ENCODE data around the gene PCDHAC2. TPM values are rescaled to one million over a fixed set of nuclear protein-coding genes. Genes with fewer than 3 reads are reported as not detected.
A peak's percentile ranks its signal among the peaks of the same experiment; 100 is the strongest.

Gene PCDHAC2
- total RNA-seq, 1 experiment from 2014 or later, result 12.6 TPM

GRCh38 chr5:140926443-140927227, 39.6 kb upstream of the PCDHAC2 start:
- peak; percentile 76 for DNase-seq
- no TSS peak for BruUV-seq (replicated peaks)

GRCh38 chr5:140927228-140927573, 39.1 kb upstream of the PCDHAC2 start:
- H3K4me1 Mint-ChIP-seq (ENCODE audit: low read depth, unreplicated experiment), result no peaks in the 10 kb centered on the region
- TF ChIP-seq CTCF (IDR thresholded peaks at IDR 0.05; ENCODE audit: unreplicated experiment), result no peak
- CTCF ChIA-PET, result interaction anchor here (1.2 to 2.7 kb wide), 2 partner anchors 77 to 113 kb away, joined by 5 to 33 read pairs; no protein-coding TSS in a partner anchor
- intact Hi-C loops (cut with micrococcal nuclease; ENCODE audit: unreplicated experiment), result loop anchor here (2.0 kb wide), 1 partner anchor 44 kb away; the partner anchor contains the start of gene PCDHA13
- no peak overlapping the region for H3K27ac Mint-ChIP-seq (ENCODE audit: unreplicated experiment)
- peak; percentile 15 for DNase-seq
- H3K4me3 Mint-ChIP-seq (ENCODE audit: low read depth, unreplicated experiment), result peak overlapping the region; percentile 76
- peaks cover 16% of the 10 kb centered on the region for H3K36me3 Mint-ChIP-seq (ENCODE audit: insufficient read depth, unreplicated experiment)
- BruUV-seq (replicated peaks), result no TSS peak
- no peaks in the 10 kb centered on the region for H3K27me3 Mint-ChIP-seq (ENCODE audit: unreplicated experiment)
- no peaks in the 10 kb centered on the region for H3K9me3 Mint-ChIP-seq (ENCODE audit: low read depth, unreplicated experiment)

More at GRCh38 chr5:140926443-140927227, 39.6 kb upstream of the PCDHAC2 start:
- Mint-ChIP-seq H3K4me3 (ENCODE audit: low read depth, unreplicated experiment) (peak overlapping the region; percentile 76), H3K27me3 (ENCODE audit: unreplicated experiment) (no peaks in the 10 kb centered on the region), H3K9me3 (ENCODE audit: low read depth, unreplicated experiment) (no peaks in the 10 kb centered on the region), H3K36me3 (ENCODE audit: insufficient read depth, unreplicated experiment) (peaks cover 16% of the 10 kb centered on the region), H3K27ac (ENCODE audit: unreplicated experiment) (no peak overlapping the region), H3K4me1 (ENCODE audit: low read depth, unreplicated experiment) (no peaks in the 10 kb centered on the region)
- intact Hi-C loops (cut with micrococcal nuclease; ENCODE audit: unreplicated experiment), result loop anchor here (1.0 to 2.0 kb wide), 2 partner anchors 44 to 114 kb away; partner anchors contain the start of gene PCDHA13
- peak; percentile 31 for TF ChIP-seq CTCF (IDR thresholded peaks at IDR 0.05; ENCODE audit: unreplicated experiment)
- CTCF ChIA-PET, result interaction anchor here (1.2 to 2.7 kb wide), 2 partner anchors 77 to 114 kb away, joined by 5 to 33 read pairs; no protein-coding TSS in a partner anchor

- no peak for TF ChIP-seq CTCF (IDR thresholded peaks at IDR 0.05; ENCODE audit: unreplicated experiment)
- CTCF ChIA-PET, result no interaction called here
- Mint-ChIP-seq H3K4me3 (ENCODE audit: low read depth, unreplicated experiment) (no peak overlapping the region), H3K9me3 (ENCODE audit: low read depth, unreplicated experiment) (no peaks in the 10 kb centered on the region), H3K4me1 (ENCODE audit: low read depth, unreplicated experiment) (no peaks in the 10 kb centered on the region), H3K36me3 (ENCODE audit: insufficient read depth, unreplicated experiment) (no peaks in the 10 kb centered on the region), H3K27me3 (ENCODE audit: unreplicated experiment) (no peaks in the 10 kb centered on the region), H3K27ac (ENCODE audit: unreplicated experiment) (no peak overlapping the region)
- DNase-seq, result no peak
- BruUV-seq (replicated peaks), result no TSS peak
- intact Hi-C loops (cut with micrococcal nuclease; ENCODE audit: unreplicated experiment), result no loop called here
These were observed 31.2 kb upstream of the PCDHAC2 start for GRCh38 chr5:140934964-140935606.

- intact Hi-C loops (cut with micrococcal nuclease; ENCODE audit: unreplicated experiment), result no loop called here
- DNase-seq, result no peak
- no peak for TF ChIP-seq CTCF (IDR thresholded peaks at IDR 0.05; ENCODE audit: unreplicated experiment)
- Mint-ChIP-seq H3K36me3 (ENCODE audit: insufficient read depth, unreplicated experiment) (no peaks in the 10 kb centered on the region), H3K4me3 (ENCODE audit: low read depth, unreplicated experiment) (no peak overlapping the region), H3K4me1 (ENCODE audit: low read depth, unreplicated experiment) (peaks cover 8% of the 10 kb centered on the region), H3K27me3 (ENCODE audit: unreplicated experiment) (no peaks in the 10 kb centered on the region), H3K27ac (ENCODE audit: unreplicated experiment) (no peak overlapping the region), H3K9me3 (ENCODE audit: low read depth, unreplicated experiment) (peaks cover 9% of the 10 kb centered on the region)
- CTCF ChIA-PET, result no interaction called here
- no TSS peak for BruUV-seq (replicated peaks)
These were observed 19.7 kb upstream of the PCDHAC2 start for GRCh38 chr5:140946578-140946977.
